Motor neuron (in vitro differentiated cells): ENCODE data around the gene POLQ. TPM values are rescaled to one million over a fixed set of nuclear protein-coding genes. Genes with fewer than 3 reads are reported as not detected.

ENCODE experiments used
- total RNA-seq, 8 experiments: library from RNA; unstranded; fragments of 300-600 nt; gene quantifications; 2 replicates each; pipeline versions ENCODE4 v1.2.3 to v1.2.4, GENCODE V29; 2022

Gene POLQ
- total RNA-seq, 8 experiments from 2014 or later: 0.21 to 9.3 (median 0.99) TPM

Other genes starting within 250 kb of the POLQ start
- gene ARGFX, start 22.0 kb upstream of the POLQ start, total RNA-seq: not detected
- under 1 TPM; 0.04 to 0.33 (median 0.17) TPM for gene FBXO40, start 47.4 kb upstream of the POLQ start, total RNA-seq
- 10 to 100 TPM in 1 of 8 experiments, 1 to 10 TPM in 3, under 1 TPM in 4; 0.16 to 44.9 (median 1.1) TPM for gene HCLS1, start 114.9 kb upstream of the POLQ start, total RNA-seq
- gene GOLGB1, start 203.8 kb upstream of the POLQ start, total RNA-seq: 10 to 100 TPM; 36.4 to 72.5 (median 55.4) TPM